ENCODE data around the gene RAF1.
A peak's percentile ranks its signal among the peaks of the same experiment; 100 is the strongest.

RAF1 gene

DNA sequence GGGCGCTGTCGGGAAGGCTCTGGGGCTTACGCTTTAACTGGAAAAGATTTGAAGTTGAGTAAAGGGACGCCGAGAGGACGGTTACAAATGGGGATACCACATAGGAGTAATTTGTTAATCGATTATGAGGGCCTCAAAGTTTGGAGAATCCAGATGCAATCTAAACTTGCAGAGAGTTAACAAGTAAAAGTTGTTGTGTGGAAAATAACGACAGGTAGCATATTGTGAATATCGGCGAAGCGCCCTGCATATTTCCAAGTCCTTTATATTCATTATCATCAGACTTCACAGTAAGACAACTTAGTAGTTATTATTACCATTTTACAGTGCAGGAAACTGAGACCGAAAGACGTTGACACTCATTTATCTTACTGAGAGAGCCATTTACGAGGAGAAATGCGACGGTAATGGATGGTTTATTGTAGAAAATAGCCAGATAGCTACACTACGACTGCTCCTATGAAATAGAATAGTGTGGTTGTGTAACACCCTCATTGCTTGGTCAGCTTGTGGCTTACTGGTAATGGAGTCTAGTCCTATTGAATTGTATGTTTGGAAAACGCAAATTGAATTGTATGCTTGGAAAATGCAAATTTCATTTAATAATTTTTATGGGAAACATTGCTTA, 106.3 kb downstream of the RAF1 start:
- TF ChIP-seq, protein P1, sequence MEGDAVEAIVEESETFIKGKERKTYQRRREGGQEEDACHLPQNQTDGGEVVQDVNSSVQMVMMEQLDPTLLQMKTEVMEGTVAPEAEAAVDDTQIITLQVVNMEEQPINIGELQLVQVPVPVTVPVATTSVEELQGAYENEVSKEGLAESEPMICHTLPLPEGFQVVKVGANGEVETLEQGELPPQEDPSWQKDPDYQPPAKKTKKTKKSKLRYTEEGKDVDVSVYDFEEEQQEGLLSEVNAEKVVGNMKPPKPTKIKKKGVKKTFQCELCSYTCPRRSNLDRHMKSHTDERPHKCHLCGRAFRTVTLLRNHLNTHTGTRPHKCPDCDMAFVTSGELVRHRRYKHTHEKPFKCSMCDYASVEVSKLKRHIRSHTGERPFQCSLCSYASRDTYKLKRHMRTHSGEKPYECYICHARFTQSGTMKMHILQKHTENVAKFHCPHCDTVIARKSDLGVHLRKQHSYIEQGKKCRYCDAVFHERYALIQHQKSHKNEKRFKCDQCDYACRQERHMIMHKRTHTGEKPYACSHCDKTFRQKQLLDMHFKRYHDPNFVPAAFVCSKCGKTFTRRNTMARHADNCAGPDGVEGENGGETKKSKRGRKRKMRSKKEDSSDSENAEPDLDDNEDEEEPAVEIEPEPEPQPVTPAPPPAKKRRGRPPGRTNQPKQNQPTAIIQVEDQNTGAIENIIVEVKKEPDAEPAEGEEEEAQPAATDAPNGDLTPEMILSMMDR (IDR thresholded peaks at IDR 0.05; ENCODE audit: low read depth, low read length), result no peak
- peak overlapping the region; percentile 77 to 91 for H3K4me3 ChIP-seq (replicated peaks in 1 of 2; ENCODE audit: low read depth in 2 of 2, low read length in 2 of 2)
- peak; percentile 48 to 69 for DNase-seq (ENCODE audit: low read depth in 2 of 2)

DNA sequence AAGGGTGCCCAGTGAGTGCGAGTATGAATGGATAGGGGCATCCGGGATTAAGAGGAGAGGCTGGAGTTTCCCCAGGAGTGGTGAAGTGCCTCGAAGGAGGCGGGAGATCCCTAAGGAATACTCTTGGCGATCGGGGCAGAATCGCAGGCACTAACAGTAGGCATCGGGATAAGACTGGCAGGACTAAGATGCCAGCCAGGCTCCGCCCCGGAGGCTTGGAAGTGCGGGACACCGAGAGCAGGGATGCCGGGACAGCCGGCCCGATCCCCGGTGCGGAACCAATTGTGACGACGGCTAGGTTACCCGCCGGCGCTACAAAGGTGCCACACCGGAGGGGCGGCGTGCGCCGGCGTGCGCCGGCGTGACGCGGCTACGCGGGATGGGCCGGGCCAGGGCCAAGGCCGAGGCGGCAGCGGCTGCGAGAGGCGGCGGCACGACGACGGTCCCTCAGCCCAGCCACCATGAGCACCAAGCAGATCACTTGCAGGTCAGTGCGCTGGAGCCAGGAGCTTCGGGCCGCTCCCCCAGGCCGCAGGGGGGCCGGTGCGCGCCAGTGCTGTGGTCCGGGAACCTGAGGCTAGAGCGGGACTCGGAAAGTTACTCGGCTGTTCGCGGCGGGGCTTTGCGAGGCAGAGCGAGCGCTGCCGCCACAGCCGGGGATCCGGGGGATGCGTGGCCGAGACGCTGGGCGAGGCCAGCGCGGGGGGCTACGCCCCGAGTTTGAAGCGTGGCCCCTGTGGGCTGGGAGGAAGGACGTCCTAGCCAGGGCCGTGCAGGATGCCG, 107.0 kb downstream of the RAF1 start, which contains the start of gene MKRN2:
TSS of gene MKRN2 (plus strand) at position 398 of the 783 bp plus-strand sequence. CDS start at position 462, 64 bp downstream.
- TF ChIP-seq, protein P1 (IDR thresholded peaks at IDR 0.05; ENCODE audit: low read depth, low read length), result no peak
- H3K4me3 ChIP-seq (replicated peaks in 1 of 2; ENCODE audit: low read depth in 2 of 2, low read length in 2 of 2), result peak within 1 kb of the TSS; percentile 77 to 91
- DNase-seq (ENCODE audit: low read depth in 2 of 2), result peak; percentile 85 to 88

DNA sequence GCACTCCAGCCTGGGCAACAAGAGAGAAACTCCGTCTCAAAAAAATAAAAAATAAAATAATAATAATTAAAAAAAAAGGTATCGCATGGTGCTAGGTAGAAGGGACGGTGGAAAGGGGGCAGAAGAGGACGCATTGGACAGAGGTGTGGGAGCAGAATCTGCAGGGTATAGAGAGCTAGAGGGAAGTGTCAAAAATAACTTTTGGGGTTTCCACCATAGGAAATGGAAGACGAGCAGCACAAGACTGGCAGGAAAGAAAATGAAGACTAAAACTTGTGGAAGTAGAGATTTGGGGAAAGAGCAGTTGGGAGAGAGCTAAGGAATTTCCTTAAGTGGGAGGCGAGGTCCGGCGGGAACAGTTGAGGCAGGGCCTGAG, 107.6 kb downstream of the RAF1 start:
- no peak for DNase-seq (ENCODE audit: low read depth in 2 of 2)
- peak overlapping the region; percentile 54 to 91 for H3K4me3 ChIP-seq (replicated peaks in 1 of 2; ENCODE audit: low read depth in 2 of 2, low read length in 2 of 2)
- TF ChIP-seq, protein P1 (IDR thresholded peaks at IDR 0.05; ENCODE audit: low read depth, low read length), result no peak

- H3K4me3 ChIP-seq (replicated peaks in 1 of 2; ENCODE audit: low read depth in 2 of 2, low read length in 2 of 2), result peak overlapping the region; percentile 47 to 59
- TF ChIP-seq, protein P1 (IDR thresholded peaks at IDR 0.05; ENCODE audit: low read depth, low read length), result no peak
- DNase-seq (ENCODE audit: low read depth in 2 of 2), result peak; percentile 26 to 42
Measured at GRCh38 chr3:12553921-12554391, 110.0 kb downstream of the RAF1 start.

DNA sequence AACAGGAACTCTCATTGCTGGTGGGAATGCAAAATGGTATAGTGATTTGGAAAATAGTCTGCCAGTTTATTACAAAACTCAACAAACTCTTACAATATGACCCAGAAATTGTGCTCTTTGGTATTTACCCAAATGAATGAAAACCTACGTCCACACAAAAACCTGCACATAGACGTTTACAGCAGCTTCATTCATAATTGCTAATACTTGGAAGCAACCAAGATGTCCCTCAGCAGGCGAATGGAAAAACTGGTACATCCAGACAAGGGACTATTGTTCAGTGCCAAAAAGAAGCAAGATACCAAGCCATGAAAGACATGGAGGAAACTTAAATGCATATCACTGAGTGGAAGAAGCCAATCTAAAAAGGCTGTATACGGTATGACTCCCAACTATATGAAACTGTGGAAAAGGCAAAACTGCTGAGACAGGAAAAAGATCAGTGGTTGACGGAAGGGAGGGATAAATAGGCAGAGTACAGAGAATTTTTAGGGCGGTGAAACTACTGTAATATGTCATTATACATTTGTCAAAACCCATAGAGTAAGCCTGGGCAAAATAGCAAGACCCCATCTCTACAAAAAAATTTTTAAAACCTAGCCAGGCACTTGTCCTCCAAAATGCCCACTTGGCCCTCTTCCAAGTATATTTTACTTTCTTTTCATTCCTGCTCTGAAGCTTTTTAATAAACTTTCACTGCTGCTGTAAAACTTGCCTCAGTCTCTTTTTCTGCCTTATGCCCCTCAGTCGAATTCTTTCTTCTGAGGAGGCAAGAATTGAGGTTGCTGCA, 113.8 kb downstream of the RAF1 start:
- no peak overlapping the region for H3K4me3 ChIP-seq (replicated peaks in 1 of 2; ENCODE audit: low read depth in 2 of 2, low read length in 2 of 2)
- TF ChIP-seq, protein P1 (IDR thresholded peaks at IDR 0.05; ENCODE audit: low read depth, low read length), result no peak
- DNase-seq (ENCODE audit: low read depth in 2 of 2), result no peak

- TF ChIP-seq, protein P1 (IDR thresholded peaks at IDR 0.05; ENCODE audit: low read depth, low read length), result no peak
- DNase-seq (ENCODE audit: low read depth in 2 of 2), result no peak
- no peak within 1 kb of the TSS for H3K4me3 ChIP-seq (replicated peaks in 1 of 2; ENCODE audit: low read depth in 2 of 2, low read length in 2 of 2)
Measured at GRCh38 chr3:12545473-12545791, 118.5 kb downstream of the RAF1 start, which contains the start of gene MKRN2OS. MKRN2OS (minus strand) TSS chr3:12545499; CDS start chr3:12545464, 35 bp downstream.

Data from cardiac fibroblast (primary cell).